ENCODE measurements around the gene CACNA2D3. TPM values are rescaled to one million over a fixed set of nuclear protein-coding genes. Genes with fewer than 3 reads are reported as not detected.
"Not testable (repeated sequence)": the region's sequence is repeated elsewhere in the genome, so short reads cannot be mapped to it uniquely, and the experiment has no call there.

Gene CACNA2D3
- total and polyA plus RNA-seq, 12 donors: 0.51 to 43.5 (median 19.3) TPM

DNA sequence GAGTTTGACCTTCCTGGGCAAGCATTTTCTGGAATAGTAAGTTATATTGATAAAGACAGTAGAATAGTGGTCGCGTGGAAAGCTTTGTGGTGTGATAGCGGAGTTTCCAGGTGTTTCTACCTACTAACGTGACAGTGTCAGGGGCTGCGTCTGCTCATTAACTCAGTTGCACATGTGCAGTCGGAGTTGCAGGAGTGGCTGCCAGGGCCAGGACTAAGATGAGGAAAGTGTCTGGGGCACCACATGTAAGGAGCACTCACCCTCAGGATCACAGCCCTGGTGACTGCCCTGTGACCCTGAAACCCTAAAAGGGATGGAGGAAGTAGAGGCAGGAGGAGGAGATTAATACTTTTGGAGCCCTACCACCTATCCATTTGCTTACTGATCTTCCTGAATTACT lies 510.5 kb downstream of the CACNA2D3 start:
- H3K36me3 ChIP-seq: no peaks in the 10 kb centered on the region
- intact Hi-C loops (cut with DNase I): no loop called here
- TF ChIP-seq, protein P1, sequence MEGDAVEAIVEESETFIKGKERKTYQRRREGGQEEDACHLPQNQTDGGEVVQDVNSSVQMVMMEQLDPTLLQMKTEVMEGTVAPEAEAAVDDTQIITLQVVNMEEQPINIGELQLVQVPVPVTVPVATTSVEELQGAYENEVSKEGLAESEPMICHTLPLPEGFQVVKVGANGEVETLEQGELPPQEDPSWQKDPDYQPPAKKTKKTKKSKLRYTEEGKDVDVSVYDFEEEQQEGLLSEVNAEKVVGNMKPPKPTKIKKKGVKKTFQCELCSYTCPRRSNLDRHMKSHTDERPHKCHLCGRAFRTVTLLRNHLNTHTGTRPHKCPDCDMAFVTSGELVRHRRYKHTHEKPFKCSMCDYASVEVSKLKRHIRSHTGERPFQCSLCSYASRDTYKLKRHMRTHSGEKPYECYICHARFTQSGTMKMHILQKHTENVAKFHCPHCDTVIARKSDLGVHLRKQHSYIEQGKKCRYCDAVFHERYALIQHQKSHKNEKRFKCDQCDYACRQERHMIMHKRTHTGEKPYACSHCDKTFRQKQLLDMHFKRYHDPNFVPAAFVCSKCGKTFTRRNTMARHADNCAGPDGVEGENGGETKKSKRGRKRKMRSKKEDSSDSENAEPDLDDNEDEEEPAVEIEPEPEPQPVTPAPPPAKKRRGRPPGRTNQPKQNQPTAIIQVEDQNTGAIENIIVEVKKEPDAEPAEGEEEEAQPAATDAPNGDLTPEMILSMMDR (IDR thresholded peaks at IDR 0.05): no peak
- no peaks in the 10 kb centered on the region for H3K4me1 ChIP-seq
- no peak overlapping the region for H3K4me3 ChIP-seq
- H3K9me3 ChIP-seq: no peaks in the 10 kb centered on the region
- H3K27ac ChIP-seq: no peak overlapping the region
- ATAC-seq: no peak
- WGBS, 2 donors: 93 to 94% methylated on average over 6 of the region's 6 CpGs
- H3K27me3 ChIP-seq: peaks cover 0 to 5% (median 0%) of the 10 kb centered on the region in 7 donors
- no peak for DNase-seq

DNA sequence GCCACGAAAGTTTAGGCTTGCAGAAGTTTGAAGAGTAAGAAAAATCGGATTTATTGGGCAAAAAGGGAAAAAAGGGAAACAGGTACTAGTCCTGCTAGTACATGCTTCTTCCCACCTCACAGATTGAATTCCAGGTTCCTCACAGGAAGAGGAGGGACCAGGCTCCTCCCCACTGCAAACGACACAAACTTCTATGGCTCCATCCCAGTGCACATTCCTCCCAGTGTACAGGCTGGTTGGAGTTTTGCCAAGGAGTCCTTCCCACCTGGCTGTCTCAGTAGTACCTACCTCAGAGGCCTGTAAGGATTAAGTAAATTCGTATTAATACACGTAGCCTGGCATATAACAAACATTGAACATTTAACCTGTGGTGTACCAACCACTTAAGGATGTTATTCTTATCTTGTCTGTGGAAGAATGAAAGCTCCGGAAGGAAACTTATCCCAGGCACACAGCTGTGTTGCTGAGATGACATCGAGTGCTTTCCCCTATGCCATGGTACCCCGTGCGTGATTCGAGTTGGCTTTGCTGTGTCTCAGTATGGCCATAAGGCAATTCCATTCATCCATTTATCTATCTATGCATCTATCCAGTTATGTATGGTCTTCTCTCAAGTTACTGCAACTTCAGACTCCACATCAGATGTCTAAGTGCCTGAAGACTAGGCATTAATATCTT lies 511.2 kb downstream of the CACNA2D3 start:
- peaks cover 0 to 9% (median 0%) of the 10 kb centered on the region in 7 donors for H3K27me3 ChIP-seq
- H3K4me1 ChIP-seq: no peaks in the 10 kb centered on the region
- no peak overlapping the region for H3K27ac ChIP-seq
- H3K9me3 ChIP-seq: no peaks in the 10 kb centered on the region
- DNase-seq: no peak
- no peak overlapping the region for H3K4me3 ChIP-seq
- 69 to 71% methylated on average over 10 of the region's 10 CpGs for WGBS, 2 donors
- intact Hi-C loops (cut with DNase I): no loop called here
- H3K36me3 ChIP-seq: no peaks in the 10 kb centered on the region
- ATAC-seq: no peak
- TF ChIP-seq, protein P1 (IDR thresholded peaks at IDR 0.05): no peak

DNA sequence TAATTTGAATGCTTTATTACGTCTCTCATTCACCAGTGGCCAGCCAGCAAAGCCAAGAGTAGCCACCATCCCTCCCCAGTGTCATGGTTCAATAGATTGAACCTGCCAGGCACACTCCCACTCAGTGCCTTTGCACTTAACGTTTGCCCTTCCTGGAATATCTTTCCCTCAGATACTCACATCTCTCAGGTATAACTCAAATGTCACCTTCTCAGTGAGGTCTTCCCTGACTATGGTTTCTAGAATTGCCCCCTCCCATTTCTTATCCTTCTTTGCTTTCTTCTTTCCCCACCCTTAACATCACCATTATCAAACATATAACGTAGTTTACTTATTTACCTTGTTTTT lies 511.7 kb downstream of the CACNA2D3 start:
- no peaks in the 10 kb centered on the region for H3K9me3 ChIP-seq
- TF ChIP-seq, protein P1 (IDR thresholded peaks at IDR 0.05): no peak
- no peak overlapping the region for H3K4me3 ChIP-seq
- intact Hi-C loops (cut with DNase I): no loop called here
- no peaks in the 10 kb centered on the region for H3K4me1 ChIP-seq
- H3K27me3 ChIP-seq: peaks cover 0 to 9% (median 0%) of the 10 kb centered on the region in 7 donors
- DNase-seq (no peak), ATAC-seq (no peak)
- no peaks in the 10 kb centered on the region for H3K36me3 ChIP-seq
- WGBS, 2 donors: 73 to 79% methylated on average over 3 of the region's 3 CpGs
- no peak overlapping the region for H3K27ac ChIP-seq

DNA sequence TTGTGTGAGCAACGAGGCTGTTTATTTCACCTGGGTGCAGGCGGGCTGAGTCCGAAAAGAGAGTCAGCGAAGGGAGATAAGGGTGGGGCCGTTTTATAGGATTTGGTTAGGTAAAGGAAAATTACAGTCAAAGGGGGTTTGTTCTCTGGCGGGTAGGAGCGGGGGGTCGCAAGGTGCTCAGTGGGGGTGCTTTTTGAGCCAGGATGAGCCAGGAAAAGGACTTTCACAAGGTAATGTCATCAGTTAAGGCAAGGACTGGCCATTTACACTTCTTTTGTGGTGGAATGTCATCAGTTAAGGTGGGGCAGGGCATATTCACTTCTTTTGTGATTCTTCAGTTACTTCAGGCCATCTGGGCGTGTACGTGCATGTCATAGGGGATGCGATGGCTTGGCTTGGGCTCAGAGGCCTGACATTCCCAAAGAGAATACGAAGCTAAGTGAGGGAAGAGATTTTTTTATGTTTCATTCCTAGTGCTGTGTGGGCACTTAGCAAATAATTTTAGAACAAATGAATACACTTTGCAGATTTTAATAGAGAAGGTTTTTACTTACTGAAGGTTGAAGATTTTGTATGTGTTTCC lies 517.5 kb downstream of the CACNA2D3 start:
- ATAC-seq; intact Hi-C loops (cut with DNase I); H3K4me3 ChIP-seq; H3K36me3 ChIP-seq; H3K9me3 ChIP-seq; DNase-seq; H3K27ac ChIP-seq; H3K4me1 ChIP-seq: not testable (repeated sequence)
- WGBS, 2 donors: 31 to 37% methylated on average over 12 of the region's 12 CpGs
- H3K27me3 ChIP-seq: peaks cover 0 to 26% (median 9%) of the 10 kb centered on the region in 7 donors
